IPS DF 4.7 (cell line): ENCODE results near the gene RALGPS1.
"Not testable (repeated sequence)": the region's sequence is repeated elsewhere in the genome, so short reads cannot be mapped to it uniquely, and the experiment has no call there.

Experiments
- DNase-seq: peaks from one replicate; pipeline ENCODE4 v3.0.0-alpha.2; 2013; ENCODE audit warnings: low spot score; ENCODE audit errors: extremely low read depth

The RALGPS1 gene

GRCh38 chr9:126985870-126986498, 71.4 kb downstream of the RALGPS1 start:
- DNase-seq, result no peak

- no peak for DNase-seq
Observed at GRCh38 chr9:126986506-126986951, 71.9 kb downstream of the RALGPS1 start.

DNA sequence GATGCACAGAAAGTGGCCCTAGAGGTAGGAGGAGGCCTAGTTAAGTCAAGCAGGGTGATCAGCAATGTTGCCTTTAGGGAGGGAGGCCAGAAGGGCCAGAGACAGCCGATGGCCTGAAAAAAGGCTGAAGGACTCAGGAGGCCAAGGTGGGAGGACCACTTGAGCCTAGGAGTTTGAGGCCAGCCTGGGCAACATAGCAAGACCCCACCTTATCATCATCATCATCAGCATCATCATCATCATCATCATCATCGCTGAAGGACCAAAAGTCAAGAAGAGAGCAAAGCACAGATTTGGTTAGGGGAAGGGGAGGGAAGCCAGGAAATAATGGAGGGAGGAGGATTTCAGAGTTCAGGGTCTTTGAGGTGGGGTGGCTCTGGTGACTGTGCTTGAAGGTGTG, 74.3 kb downstream of the RALGPS1 start:
- DNase-seq, result no peak

- DNase-seq, result no peak
Observed at GRCh38 chr9:126989847-126990842, 75.6 kb downstream of the RALGPS1 start.

DNA sequence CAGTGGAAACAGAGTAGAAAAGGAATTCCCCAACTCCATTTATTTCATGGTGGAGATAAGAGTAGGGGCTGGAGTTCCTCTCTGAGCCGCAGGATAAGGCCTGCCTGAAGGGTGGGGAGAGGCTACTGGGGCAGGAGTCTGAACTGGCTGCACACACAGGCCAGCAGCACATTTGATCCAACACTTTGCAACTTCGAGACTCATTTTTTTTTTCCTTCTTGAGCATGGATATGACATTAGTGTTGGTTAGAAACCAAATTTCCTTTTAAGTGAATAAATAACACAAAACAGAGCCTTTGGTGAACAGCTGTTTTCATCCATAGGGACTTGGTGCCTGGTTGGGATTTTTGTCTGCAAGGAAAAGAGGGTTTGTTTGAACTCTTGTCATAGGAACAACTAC, 76.6 kb downstream of the RALGPS1 start:
- DNase-seq, result no peak

GRCh38 chr9:126992427-126992826, 77.8 kb downstream of the RALGPS1 start:
- no peak for DNase-seq

DNA sequence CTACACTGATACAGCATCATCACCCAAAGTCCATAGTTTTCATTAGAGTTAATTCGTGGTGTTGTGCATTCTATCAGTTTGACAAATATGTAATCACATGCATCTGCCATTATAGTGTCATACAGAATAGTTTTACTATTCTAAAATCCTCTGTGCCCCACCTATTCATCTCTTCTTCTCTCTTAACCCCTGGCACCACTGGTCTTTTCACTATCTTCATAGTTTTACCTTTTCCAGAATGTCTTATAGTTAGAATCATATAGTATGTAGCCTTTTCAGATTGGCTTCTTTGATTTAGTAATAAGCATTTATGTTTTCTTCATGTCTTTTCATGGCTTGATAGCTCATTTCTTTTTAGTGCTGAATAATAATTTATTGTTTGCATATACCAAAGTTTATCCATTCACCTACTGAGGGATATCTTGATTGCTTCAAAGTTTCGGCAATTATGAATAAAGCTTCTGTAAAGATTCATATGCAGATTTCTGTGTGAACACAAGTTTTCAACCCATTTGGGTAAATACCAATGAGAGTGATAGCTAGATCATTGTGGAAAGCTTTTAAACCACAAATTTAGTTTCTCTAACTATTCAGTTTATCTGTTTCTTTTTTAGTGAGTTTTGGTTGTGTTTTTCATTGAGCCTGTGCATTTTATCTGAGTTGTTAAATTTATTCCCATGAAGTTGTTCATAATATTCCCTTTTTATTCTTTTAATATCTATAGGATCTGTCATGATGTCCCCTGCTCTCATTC, 84.9 kb downstream of the RALGPS1 start:
- DNase-seq, result no peak

- no peak for DNase-seq
Observed at GRCh38 chr9:127004946-127005769, 90.6 kb downstream of the RALGPS1 start.

DNA sequence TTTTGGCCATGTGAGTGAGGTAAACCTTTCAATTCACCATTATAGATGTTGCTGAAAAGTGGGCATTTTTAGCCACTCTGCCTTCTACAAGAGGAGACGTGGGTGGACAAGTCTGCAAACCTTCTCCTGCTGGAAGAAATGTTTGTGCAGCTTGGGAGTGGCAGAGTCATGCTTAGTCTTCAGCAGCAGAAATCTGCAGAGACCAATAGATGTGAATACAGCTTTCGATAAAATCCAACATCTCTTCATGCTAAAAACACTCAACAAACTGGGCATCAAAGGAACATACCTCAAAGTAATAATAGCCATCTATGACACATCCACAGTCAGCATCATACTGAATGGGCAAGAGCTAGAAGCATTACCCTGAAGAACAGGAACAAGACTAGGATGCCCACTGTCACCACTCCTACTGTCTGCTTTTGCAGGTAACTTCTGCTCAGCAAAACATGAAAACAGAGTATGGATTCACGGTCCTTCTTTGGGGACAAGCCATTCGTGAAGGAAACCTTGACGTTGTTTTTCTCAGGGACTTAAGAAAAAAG, 91.3 kb downstream of the RALGPS1 start:
- no peak for DNase-seq

GRCh38 chr9:127007638-127008037, 93.1 kb downstream of the RALGPS1 start:
- no peak for DNase-seq

GRCh38 chr9:127008076-127008475, 93.5 kb downstream of the RALGPS1 start:
- no peak for DNase-seq

DNA sequence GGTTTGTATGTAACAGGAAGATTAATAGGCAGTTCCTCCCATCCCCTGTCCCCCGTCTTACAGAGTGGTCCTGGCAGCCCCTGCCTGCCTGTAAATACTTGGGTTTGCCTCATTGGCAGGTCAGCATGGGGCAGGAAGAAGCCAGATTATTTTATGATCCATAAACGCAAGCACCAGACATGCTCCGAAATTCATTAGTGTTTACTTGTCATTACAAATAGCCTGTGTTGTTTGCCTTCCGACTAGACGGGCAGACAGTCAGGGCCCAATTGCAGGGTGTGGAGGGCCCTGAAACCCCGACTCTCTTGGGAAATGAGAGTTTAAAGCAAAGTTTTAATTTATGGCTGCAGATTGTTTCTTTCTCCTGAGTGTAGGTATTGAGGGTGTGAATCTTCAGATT, 97.2 kb downstream of the RALGPS1 start:
- DNase-seq, result no peak

DNA sequence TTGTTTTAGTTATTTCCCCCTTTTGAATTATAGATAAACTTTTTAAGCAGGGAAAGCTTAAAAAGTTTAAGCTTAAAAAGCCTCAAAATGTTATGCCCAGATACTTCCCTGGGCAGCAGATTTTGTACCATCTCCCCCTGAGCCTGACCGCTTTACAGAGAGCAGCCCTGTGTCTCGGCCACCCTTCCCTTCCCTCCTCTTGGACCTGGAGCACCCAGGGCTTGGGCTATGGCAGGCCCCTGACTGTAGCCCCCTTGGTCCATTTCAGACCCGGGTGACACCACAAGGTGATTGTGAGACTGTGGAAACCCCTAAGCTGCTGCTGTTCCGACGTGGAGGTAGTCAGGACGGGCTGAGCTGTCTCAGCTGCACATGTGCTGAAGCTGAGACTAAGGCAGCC, 97.7 kb downstream of the RALGPS1 start:
- no peak for DNase-seq

GRCh38 chr9:127013597-127013996, 99.0 kb downstream of the RALGPS1 start:
- no peak for DNase-seq

- DNase-seq, result no peak
Observed at GRCh38 chr9:127014216-127014909, 99.8 kb downstream of the RALGPS1 start.

DNA sequence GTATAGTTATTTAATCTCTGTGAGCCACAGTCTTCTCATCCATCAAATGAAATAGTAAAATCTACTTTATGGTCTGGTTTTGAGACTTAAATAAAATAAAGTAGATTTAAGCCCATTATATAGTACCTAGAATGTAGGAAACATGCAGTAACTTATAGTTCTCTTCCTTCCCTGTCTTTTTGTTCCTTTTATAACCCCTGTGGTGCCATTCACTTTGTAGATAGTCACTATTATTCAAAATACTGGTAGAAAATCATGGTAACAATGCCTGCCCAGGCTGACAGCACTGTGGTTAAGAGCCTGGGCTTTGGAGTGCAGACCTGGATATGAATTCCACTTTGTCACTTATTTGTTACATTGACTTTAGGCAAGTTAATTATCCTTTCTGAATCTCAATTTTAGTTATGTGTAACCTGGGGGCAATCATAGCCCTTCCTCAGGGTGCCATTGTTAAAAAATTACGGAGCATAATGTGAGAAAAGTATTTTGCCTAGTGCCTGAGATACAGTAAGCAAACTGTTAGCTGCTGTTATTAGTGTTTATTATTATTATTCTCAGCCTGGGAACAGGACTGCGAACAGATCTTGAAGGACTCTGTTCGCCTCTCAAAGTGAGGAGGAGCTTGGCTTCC, 100.4 kb downstream of the RALGPS1 start:
- no peak for DNase-seq

DNA sequence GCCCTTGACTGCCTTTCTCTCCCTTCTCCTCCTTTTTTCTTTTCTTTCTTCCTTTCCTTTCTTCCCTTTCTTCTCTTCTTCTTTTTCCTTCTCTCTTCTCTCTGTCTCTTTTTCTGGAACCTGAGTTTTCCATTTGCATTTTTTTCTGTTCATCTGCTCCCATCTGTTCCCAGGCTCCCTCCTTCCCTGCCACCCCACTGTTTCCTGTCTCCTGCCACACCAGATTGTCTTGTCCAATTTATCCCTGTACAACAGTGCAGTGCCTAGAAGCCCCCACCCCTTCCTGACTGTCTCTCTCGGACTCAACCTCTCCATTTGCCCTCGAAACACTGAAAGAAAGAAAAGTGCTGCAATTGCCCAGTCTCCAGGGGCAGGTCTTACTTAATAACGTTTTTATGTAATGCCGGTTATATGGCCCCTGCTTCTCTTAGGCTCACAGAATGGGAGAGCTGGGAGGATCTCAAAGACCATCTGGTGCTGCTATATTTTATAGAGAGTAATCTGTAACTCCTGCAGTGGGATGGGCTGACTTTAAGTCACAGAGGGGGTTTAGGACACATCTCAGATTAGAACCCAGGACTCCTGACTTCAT, 101.4 kb downstream of the RALGPS1 start:
- no peak for DNase-seq

DNA sequence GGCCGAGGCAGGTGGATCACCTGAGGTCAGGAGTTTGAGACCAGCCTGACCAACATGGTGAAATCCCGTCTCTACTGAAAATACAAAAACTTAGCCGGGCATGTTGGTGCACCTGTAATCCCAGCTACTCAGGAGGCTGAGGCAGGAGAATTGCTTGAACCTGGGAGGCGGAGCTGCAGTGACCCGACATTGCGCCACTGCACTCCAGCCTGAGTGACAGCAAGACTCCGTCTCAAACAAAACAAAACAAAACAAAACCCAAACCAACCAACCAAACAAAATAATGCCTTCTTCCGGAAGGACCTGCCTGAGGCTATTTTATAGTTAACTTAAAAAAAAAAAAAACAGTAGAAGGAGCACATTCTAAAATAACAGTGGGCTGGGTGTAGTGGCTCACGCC, 103.4 kb downstream of the RALGPS1 start:
- DNase-seq, result not testable (repeated sequence)

- no peak for DNase-seq
Observed at GRCh38 chr9:127018935-127019334, 104.4 kb downstream of the RALGPS1 start.
